Activated CD8-positive, alpha-beta memory T cell treated with anti-CD3 and anti-CD28 coated beads, Interleukin-2, amount 50 U/mL, for 1 hour (primary cell): Measurements from ENCODE around the gene PCDHGC4.

Source experiments
- DNase-seq: peaks from one replicate; pipeline ENCODE4 v3.0.0-alpha.2; 2020; ENCODE audit errors: extremely low read depth

PCDHGC4 gene

DNA sequence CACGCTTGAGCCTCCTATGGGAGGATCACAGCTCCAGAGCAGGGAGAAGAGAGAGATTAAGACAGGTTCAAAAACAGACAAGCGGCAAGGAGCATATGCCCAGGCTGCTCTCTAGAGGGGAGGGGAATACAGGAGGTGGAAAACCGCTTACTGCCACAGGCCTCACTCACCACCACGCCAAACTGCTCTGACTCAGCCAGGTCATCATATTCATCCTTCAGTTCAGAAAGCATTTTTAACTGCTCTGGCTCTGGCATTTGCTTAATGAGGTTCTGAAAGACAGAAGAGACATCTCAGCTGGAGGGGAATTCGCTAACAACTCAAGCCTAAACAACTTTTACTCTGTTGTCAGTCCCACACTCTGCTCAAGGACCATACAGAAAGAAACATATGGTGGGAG is 44.2 kb downstream of the PCDHGC4 start:
- DNase-seq, result no peak

DNA sequence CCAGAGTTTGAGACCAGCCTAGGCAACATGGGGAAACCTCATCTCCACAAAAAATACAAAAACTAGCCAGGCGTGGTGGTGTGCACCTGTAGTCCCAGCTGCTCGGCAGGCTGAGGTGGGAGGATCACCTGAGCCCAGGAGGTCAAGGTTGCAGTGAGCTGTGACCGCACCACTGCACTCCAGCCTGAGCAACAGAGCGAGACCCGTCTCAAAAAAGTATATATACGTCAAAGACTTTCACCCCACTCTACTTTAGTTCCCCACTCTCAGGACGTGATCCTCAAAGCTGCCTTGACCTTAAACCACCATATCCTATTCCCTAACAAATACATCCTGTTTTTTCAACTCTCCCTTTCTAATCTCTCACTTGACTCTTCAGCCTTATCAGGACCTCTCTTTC is 45.0 kb downstream of the PCDHGC4 start:
- DNase-seq, result no peak

DNA sequence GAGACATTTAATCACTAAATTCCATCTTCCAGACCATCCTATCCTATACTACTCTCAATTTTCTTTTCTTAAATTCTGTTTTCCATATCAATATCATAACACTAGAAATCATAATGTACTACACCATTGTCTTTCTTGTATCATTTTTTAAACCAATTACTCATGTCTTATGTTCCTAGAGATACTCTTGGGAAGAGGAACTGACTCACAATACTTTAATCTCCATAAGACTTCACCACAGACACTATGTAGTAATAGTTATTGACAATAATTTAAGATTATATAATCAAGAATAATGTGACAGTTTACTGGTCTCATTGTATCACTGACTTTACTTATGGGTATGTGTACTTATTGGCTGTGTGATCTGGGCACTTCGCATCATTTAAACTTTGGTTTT is 47.9 kb downstream of the PCDHGC4 start:
- no peak for DNase-seq

DNA sequence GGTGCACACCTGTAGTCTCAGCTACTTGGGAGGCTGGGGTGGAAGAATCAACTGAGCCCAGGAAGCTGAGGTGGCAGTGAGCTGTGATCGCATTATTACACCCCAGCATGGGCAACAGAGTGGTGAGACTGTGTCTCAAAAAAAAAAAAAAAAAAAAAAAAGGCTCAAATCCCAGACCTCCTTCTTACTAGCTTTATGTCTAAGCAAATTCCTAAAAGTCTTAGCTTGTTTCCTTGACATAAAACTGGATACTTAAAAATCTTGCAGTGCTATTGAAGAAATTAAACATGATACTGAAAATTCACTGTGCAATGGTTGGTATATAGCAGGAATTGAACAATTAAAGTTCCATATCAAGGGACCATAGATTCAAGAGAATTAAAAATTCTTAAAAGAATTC is 49.1 kb downstream of the PCDHGC4 start:
- no peak for DNase-seq

DNA sequence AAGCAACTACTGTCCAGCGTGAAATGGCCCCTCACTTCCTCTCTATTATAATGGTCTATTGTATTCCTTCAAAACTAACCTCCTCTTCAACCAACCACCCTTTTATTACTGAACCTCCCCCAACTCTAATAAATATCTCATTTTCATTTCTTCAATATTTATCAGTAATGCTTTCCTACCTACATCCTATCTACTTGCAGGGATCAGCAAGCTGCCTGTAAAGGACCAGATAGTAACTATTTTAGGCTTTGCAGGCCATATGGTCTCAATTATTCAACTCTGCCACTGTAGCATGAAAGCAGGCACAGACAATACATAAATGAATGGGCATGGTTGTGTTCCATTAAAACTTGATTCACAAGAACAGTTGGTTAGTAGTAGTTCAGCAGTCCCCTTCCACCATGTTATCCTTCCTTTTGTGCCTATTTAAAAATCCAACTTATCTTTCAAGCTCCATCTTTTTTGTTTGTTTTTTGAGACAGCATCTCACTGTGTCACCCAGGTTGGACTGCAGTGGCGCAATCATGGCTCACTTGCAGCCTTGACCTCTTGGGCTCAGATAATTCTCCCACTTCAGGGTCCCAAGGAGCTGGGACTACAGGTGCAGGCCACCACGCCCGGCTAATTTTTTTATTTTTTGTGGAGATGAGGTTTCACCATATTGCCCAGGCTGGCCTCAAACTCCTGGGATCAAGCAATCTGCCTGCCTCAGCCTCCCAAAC is 49.8 kb downstream of the PCDHGC4 start:
- DNase-seq, result no peak
